Measurements from ENCODE around the gene WNT7B.

The WNT7B gene

GRCh38 chr22:45961679-45962433 lies 15.1 kb downstream of the WNT7B start:
- DNase-seq (ENCODE audit: low read depth), result no peak
- TF ChIP-seq CTCF (IDR thresholded peaks at IDR 0.05; ENCODE audit: insufficient read depth, low read depth, low read length, missing control alignments), result no peak
- no peak overlapping the region for H3K4me3 ChIP-seq (ENCODE audit: low read length)

GRCh38 chr22:45960477-45961386 lies 16.2 kb downstream of the WNT7B start:
- no peak for TF ChIP-seq CTCF (IDR thresholded peaks at IDR 0.05; ENCODE audit: insufficient read depth, low read depth, low read length, missing control alignments)
- H3K4me3 ChIP-seq (ENCODE audit: low read length), result no peak overlapping the region
- DNase-seq (ENCODE audit: low read depth), result no peak

GRCh38 chr22:45959719-45960476 lies 17.1 kb downstream of the WNT7B start:
- DNase-seq (ENCODE audit: low read depth), result no peak
- TF ChIP-seq CTCF (IDR thresholded peaks at IDR 0.05; ENCODE audit: insufficient read depth, low read depth, low read length, missing control alignments), result no peak
- no peak overlapping the region for H3K4me3 ChIP-seq (ENCODE audit: low read length)

- TF ChIP-seq CTCF (IDR thresholded peaks at IDR 0.05; ENCODE audit: insufficient read depth, low read depth, low read length, missing control alignments), result no peak
Observed at GRCh38 chr22:45958971-45959370, 18.0 kb downstream of the WNT7B start.

GRCh38 chr22:45957826-45958225 lies 19.1 kb downstream of the WNT7B start:
- no peak for TF ChIP-seq CTCF (IDR thresholded peaks at IDR 0.05; ENCODE audit: insufficient read depth, low read depth, low read length, missing control alignments)
- no peak overlapping the region for H3K4me3 ChIP-seq (ENCODE audit: low read length)
- DNase-seq (ENCODE audit: low read depth), result no peak

More at GRCh38 chr22:45958971-45959370, 18.0 kb downstream of the WNT7B start:
- no peak for DNase-seq (ENCODE audit: low read depth)
- H3K4me3 ChIP-seq (ENCODE audit: low read length), result no peak overlapping the region

- TF ChIP-seq CTCF (IDR thresholded peaks at IDR 0.05; ENCODE audit: insufficient read depth, low read depth, low read length, missing control alignments), result no peak
- no peak overlapping the region for H3K4me3 ChIP-seq (ENCODE audit: low read length)
- no peak for DNase-seq (ENCODE audit: low read depth)
Observed at GRCh38 chr22:45953178-45953577, 23.8 kb downstream of the WNT7B start.

All from epithelial cell of esophagus (primary cell).